ENCODE data around the gene CWC27.
"Not testable (repeated sequence)": the region's sequence is repeated elsewhere in the genome, so short reads cannot be mapped to it uniquely, and the experiment has no call there.

CWC27 gene

GRCh38 chr5:64925123-64925522 is 156.4 kb downstream of the CWC27 start:
- no peak for DNase-seq (ENCODE audit: low read depth)

- no peak for DNase-seq (ENCODE audit: low read depth)
Measured at GRCh38 chr5:64929833-64930232, 161.1 kb downstream of the CWC27 start.

DNA sequence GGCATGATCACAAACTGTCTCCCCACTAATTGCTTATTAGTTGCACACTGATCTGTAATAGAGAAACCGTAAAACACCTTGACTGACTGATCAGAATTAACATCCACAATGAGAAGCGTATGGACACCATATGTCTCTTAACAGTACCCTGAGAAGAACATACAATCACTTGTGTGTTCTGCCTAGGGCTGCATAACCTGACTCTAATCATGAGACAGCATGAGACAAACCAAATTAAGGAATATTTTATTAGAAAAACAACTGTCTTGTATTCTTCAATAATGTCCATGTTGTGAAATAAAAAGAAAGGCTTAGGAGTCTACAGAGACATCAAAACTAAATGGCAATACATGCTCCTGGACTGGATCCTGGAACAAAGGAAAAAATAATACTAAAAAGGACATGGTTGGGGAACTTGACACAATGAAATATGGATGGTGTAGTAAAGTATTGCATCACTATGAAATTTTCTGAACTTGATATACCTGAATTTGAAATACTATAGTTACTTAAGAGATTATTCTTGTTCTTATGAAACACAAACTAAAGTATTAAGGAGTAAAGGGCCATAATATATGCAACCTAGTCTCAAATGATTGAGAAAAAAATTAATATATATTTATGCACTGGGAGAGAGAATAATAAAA is 162.1 kb downstream of the CWC27 start:
- DNase-seq (ENCODE audit: low read depth), result no peak

- DNase-seq (ENCODE audit: low read depth), result not testable (repeated sequence)
Measured at GRCh38 chr5:64939422-64939771, 170.7 kb downstream of the CWC27 start.

GRCh38 chr5:64939772-64940510 is 171.2 kb downstream of the CWC27 start:
- no peak for DNase-seq (ENCODE audit: low read depth)

GRCh38 chr5:64942460-64942859 is 173.7 kb downstream of the CWC27 start:
- DNase-seq (ENCODE audit: low read depth), result no peak

DNA sequence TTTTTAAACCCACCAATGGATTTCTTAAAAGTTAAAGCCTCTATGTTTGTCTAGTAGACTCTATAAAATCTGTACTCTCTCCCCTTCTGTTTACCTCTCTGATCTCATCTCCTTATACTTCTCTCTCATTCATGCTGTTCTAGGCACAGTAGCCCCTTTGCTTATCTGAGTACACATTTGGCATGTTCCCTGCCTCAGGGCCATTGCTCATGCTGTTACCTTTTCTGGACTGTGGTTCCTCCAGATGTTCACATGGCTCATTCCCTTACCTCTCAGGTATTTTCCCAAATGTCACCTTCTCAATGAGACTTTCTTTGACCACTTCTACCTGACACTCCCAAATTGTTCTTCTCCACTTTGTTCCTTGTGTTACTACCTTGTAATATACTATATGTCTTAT is 176.1 kb downstream of the CWC27 start:
- no peak for DNase-seq (ENCODE audit: low read depth)

DNA sequence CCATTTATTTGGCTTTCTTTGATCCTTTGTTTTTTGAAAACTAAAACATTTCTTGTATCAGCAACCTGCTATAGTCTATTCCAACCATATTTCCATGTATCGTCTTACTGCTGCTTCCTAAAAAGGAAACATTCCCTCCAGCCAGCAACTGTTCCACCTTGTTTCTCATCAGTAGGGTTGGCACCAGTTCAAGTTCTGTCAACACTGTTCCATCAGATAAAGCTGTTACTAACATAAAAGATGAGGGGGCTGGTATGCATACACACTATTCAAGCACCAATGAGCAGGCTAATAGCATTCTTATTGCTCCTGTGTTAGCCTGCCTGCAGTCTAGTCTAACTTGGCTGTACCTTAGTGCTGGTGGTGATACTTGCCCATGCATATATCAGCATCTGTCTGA is 178.3 kb downstream of the CWC27 start:
- no peak for DNase-seq (ENCODE audit: low read depth)

DNA sequence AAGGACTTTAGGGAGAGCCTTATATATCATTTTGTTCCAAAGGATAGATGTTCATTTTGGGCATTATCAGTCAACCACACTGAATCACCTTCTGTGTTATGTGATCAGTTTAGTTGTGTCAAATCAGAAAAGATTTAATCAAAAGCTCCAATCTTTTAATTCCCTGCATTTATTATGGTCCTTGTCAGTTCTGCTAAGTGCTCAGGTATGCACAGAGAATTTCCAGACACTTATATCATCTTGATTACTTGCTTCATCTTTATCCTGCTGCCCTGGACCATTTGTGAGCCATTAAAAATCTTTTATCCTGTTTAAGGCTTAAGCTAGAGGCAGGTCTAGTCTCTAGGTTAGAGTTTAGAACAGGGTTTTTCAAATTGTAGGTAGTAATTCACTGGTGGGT is 179.1 kb downstream of the CWC27 start:
- no peak for DNase-seq (ENCODE audit: low read depth)

- no peak for DNase-seq (ENCODE audit: low read depth)
Measured at GRCh38 chr5:64949331-64949730, 180.6 kb downstream of the CWC27 start.

GRCh38 chr5:64952951-64953673 is 184.4 kb downstream of the CWC27 start:
- no peak for DNase-seq (ENCODE audit: low read depth)

- DNase-seq (ENCODE audit: low read depth), result no peak
Measured at GRCh38 chr5:64954518-64954917, 185.8 kb downstream of the CWC27 start.

DNA sequence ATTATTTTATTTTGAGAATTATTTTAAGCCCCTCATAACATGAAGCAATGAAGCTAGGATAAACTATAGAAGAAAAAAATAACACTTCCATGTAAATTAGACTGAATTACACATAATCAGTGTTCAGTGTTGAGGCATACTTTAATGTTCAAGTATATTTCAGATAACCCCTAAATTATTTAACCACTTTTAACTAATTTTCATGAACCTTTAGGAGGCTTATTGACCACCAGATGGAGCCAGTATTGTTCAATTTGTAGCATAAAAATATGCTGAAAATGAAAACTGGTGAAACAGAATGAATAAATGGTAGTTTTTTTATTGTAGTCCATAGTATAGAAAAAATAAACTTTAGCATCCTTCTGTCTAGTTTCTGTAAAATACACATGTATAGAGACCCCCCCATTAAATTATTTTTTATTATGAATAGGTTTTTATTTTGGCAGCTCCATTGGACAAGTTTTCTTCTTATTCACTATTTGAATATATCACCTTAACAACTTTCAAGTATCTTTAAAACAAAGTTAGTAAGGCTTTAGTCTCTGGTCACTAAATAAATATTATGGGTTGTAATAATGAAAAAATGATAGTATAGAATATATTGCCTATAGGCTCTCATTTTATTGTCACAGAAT is 190.1 kb downstream of the CWC27 start:
- no peak for DNase-seq (ENCODE audit: low read depth)

- DNase-seq (ENCODE audit: low read depth), result no peak
Measured at GRCh38 chr5:64963278-64963677, 194.5 kb downstream of the CWC27 start.

- no peak for DNase-seq (ENCODE audit: low read depth)
Measured at GRCh38 chr5:64968591-64969110, 199.9 kb downstream of the CWC27 start.

GRCh38 chr5:64969578-64969977 is 200.8 kb downstream of the CWC27 start:
- no peak for DNase-seq (ENCODE audit: low read depth)

GRCh38 chr5:64971513-64971912 is 202.8 kb downstream of the CWC27 start:
- no peak for DNase-seq (ENCODE audit: low read depth)

GRCh38 chr5:64971990-64972389 is 203.3 kb downstream of the CWC27 start:
- DNase-seq (ENCODE audit: low read depth), result no peak

DNA sequence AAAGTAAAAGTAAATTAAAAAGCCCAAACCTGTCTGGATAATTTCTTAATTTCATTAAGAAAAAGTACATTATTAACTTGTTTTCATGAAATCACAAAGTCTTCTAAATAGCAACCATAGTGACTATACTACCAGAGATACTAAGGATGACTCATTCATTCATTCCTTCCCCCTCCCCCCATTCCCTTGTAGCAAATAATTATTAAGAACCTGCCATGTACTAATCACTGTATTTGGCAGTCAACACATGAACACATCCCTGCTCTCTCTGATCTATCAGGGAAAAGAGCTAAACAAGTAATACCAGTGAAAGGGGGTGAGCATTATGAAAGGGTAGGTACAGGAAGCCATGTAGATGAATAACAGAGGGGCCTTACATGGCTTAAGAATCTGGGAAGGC is 203.9 kb downstream of the CWC27 start:
- no peak for DNase-seq (ENCODE audit: low read depth)

GRCh38 chr5:64973215-64973614 is 204.5 kb downstream of the CWC27 start:
- DNase-seq (ENCODE audit: low read depth), result no peak

DNA sequence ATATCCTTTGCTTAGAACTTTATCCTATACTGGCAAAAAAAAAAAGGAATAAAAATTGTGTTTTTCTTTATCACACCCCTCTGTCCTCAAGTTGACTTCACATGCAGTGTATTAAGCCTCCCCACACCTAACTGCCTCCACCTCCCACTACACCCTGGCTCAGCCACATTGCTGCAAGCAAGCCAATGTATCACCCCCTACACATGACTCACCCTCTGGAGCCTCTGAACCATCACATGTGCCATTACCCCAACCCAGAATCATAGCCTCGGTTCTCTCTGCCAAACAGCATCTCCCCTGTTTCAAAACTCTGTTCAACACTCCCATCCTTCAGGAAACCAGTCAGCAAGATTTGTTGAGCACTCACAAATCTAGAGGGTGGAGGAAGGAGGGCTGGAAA is 209.0 kb downstream of the CWC27 start:
- no peak for DNase-seq (ENCODE audit: low read depth)

GRCh38 chr5:64978546-64978945 is 209.8 kb downstream of the CWC27 start:
- DNase-seq (ENCODE audit: low read depth), result no peak

DNA sequence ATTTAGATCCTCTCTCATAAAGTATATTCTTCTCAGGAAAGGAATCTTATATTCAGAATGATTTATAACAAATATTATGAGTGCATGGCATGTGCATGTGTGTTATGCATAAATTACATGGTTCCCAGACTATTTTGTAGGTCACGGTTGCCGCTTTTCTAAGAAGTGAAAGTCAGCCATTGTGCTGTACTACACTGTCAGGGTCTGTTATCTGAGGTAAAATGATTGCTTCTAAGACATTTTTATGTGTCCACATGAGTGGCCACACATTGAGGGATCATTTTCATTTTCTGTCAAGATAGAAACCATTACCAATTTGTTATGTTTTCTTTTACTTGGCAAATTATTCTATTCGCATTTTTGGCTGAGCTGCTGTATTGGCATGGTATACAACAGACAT is 210.8 kb downstream of the CWC27 start:
- no peak for DNase-seq (ENCODE audit: low read depth)
